WTC11 (cell line): Measurements from ENCODE around the gene C6orf136. TPM values are rescaled to one million over a fixed set of nuclear protein-coding genes. Genes with fewer than 3 reads are reported as not detected.
A peak's percentile ranks its signal among the peaks of the same experiment; 100 is the strongest.

Experiments used
- CBFB ChIP-seq: sonication (generic); formaldehyde crosslinking; IDR thresholded peaks from 2 replicates; pipeline ENCODE4 v1.8.1; 2022; ENCODE audit warnings: mild to moderate bottlenecking, low read depth, missing genetic modification reagents
- CREB1 ChIP-seq: sonication (generic); formaldehyde crosslinking; IDR thresholded peaks from 2 replicates; pipeline ENCODE4 v1.8.0; 2023; ENCODE audit warnings: mild to moderate bottlenecking, missing genetic modification reagents
- CREM ChIP-seq: sonication (generic); formaldehyde crosslinking; IDR thresholded peaks from 2 replicates; pipeline ENCODE4 v1.8.1; 2022; ENCODE audit warnings: mild to moderate bottlenecking, missing genetic modification reagents, moderate library complexity
- EMX1 ChIP-seq: fragments of 250-450 bp; sonication (Bioruptor Pico); IDR thresholded peaks from 2 replicates; pipeline ENCODE4 v1.8.0; 2021; ENCODE audit warnings: mild to moderate bottlenecking
- FOXJ3 ChIP-seq: sonication (generic); formaldehyde crosslinking; IDR thresholded peaks from 2 replicates; pipeline ENCODE4 v1.9.0; 2021; ENCODE audit warnings: missing genetic modification reagents, mild to moderate bottlenecking, borderline replicate concordance
- FOXK1 ChIP-seq: sonication (generic); formaldehyde crosslinking; IDR thresholded peaks from 2 replicates; pipeline ENCODE4 v1.8.0; 2022; ENCODE audit warnings: mild to moderate bottlenecking, moderate library complexity, missing genetic modification reagents
- GTF2I ChIP-seq: fragments of 250-450 bp; sonication (Bioruptor Pico); conservative IDR thresholded peaks from 2 replicates; pipeline ENCODE4 v1.4.0; 2021; ENCODE audit warnings: mild to moderate bottlenecking
- HMGA2 ChIP-seq: fragments of 250-450 bp; sonication (Bioruptor Pico); IDR thresholded peaks from 2 replicates; pipeline ENCODE4 v1.4.0; 2021; ENCODE audit warnings: mild to moderate bottlenecking, moderate library complexity
- JAZF1 ChIP-seq: fragments of 250-450 bp; sonication (Bioruptor Pico); IDR thresholded peaks from 2 replicates; pipeline ENCODE4 v1.9.0; 2021; ENCODE audit warnings: moderate library complexity, mild to moderate bottlenecking, inconsistent platforms
- KAT7 ChIP-seq: sonication (generic); formaldehyde crosslinking; IDR thresholded peaks from 2 replicates; pipeline ENCODE4 v1.8.1; 2023; ENCODE audit warnings: missing genetic modification reagents, mild to moderate bottlenecking, borderline replicate concordance
- NFATC4 ChIP-seq: fragments of 250-450 bp; sonication (Bioruptor Pico); IDR thresholded peaks from 2 replicates; pipeline ENCODE4 v1.9.0; 2021; ENCODE audit warnings: mild to moderate bottlenecking
- NFE2L1 ChIP-seq: sonication (generic); formaldehyde crosslinking; IDR thresholded peaks from 2 replicates; pipeline ENCODE4 v1.8.1; 2023; ENCODE audit warnings: missing genetic modification reagents
- NR2C2 ChIP-seq: sonication (generic); formaldehyde crosslinking; IDR thresholded peaks from 2 replicates; pipeline ENCODE4 v1.8.0; 2022; ENCODE audit warnings: mild to moderate bottlenecking, missing genetic modification reagents
- NR3C1 ChIP-seq: sonication (generic); formaldehyde crosslinking; conservative IDR thresholded peaks from 2 replicates; pipeline ENCODE4 v1.8.1; 2023; ENCODE audit warnings: low read depth, mild to moderate bottlenecking, missing genetic modification reagents
- TCF7 ChIP-seq: sonication (generic); formaldehyde crosslinking; IDR thresholded peaks from 2 replicates; pipeline ENCODE4 v1.8.0; 2022; ENCODE audit warnings: mild to moderate bottlenecking, low read depth, missing genetic modification reagents, moderate library complexity
- TEAD1 ChIP-seq: sonication (generic); formaldehyde crosslinking; IDR thresholded peaks from 2 replicates; pipeline ENCODE4 v1.8.0; 2022; ENCODE audit warnings: mild to moderate bottlenecking, missing genetic modification reagents
- TEAD4 ChIP-seq: sonication (generic); formaldehyde crosslinking; IDR thresholded peaks from 2 replicates; pipeline ENCODE4 v1.8.0; 2022; ENCODE audit warnings: mild to moderate bottlenecking, missing genetic modification reagents
- ZNF232 ChIP-seq: sonication (generic); formaldehyde crosslinking; IDR thresholded peaks from 2 replicates; pipeline ENCODE4 v1.8.0; 2022; ENCODE audit warnings: mild to moderate bottlenecking, missing genetic modification reagents
- ZNF263 ChIP-seq: sonication (generic); formaldehyde crosslinking; IDR thresholded peaks from 2 replicates; pipeline ENCODE4 v1.8.1; 2022; ENCODE audit warnings: low read depth, mild to moderate bottlenecking, moderate library complexity, missing genetic modification reagents
- ZNF281 ChIP-seq: sonication (generic); formaldehyde crosslinking; IDR thresholded peaks from 2 replicates; pipeline ENCODE4 v1.8.0; 2023; ENCODE audit warnings: mild to moderate bottlenecking, missing genetic modification reagents
- ZNF396 ChIP-seq: fragments of 250-450 bp; sonication (Bioruptor Pico); IDR thresholded peaks from 2 replicates; pipeline ENCODE4 v1.8.0; 2021; ENCODE audit warnings: mild to moderate bottlenecking, moderate library complexity, borderline replicate concordance
- ZNF416 ChIP-seq: fragments of 250-450 bp; sonication (Bioruptor Pico); IDR thresholded peaks from 2 replicates; pipeline ENCODE4 v1.9.0; 2021; ENCODE audit warnings: mild to moderate bottlenecking, inconsistent platforms
- ZNF512 ChIP-seq: sonication (generic); formaldehyde crosslinking; IDR thresholded peaks from 2 replicates; pipeline ENCODE4 v1.8.1; 2022; ENCODE audit warnings: missing genetic modification reagents, borderline replicate concordance
- total RNA-seq: library from RNA; stranded (reverse); gene quantifications from 3 replicates; pipeline ENCODE4 v1.2.3, GENCODE V29; 2021
- TF ChIP-seq, protein P1 (sequence below): sonication (generic); formaldehyde crosslinking; IDR thresholded peaks from 2 replicates; pipeline ENCODE4 v1.8.0; 2022; ENCODE audit warnings: mild to moderate bottlenecking, missing genetic modification reagents
- TF ChIP-seq, protein P2 (sequence below): fragments of 250-450 bp; sonication (Bioruptor Pico); IDR thresholded peaks from 2 replicates; pipeline ENCODE4 v1.9.0; 2021; ENCODE audit warnings: moderate library complexity, mild to moderate bottlenecking, inconsistent platforms, borderline replicate concordance
- TF ChIP-seq, protein P3 (sequence below): sonication (generic); formaldehyde crosslinking; IDR thresholded peaks from 2 replicates; pipeline ENCODE4 v1.8.0; 2023; ENCODE audit warnings: missing genetic modification reagents
- TF ChIP-seq, protein P4 (sequence below): sonication (generic); formaldehyde crosslinking; IDR thresholded peaks from 2 replicates; pipeline ENCODE4 v1.8.0; 2023; ENCODE audit warnings: missing genetic modification reagents, mild to moderate bottlenecking, borderline replicate concordance

Gene C6orf136
- total RNA-seq, 1 experiment from 2014 or later, result 26.5 TPM

DNA sequence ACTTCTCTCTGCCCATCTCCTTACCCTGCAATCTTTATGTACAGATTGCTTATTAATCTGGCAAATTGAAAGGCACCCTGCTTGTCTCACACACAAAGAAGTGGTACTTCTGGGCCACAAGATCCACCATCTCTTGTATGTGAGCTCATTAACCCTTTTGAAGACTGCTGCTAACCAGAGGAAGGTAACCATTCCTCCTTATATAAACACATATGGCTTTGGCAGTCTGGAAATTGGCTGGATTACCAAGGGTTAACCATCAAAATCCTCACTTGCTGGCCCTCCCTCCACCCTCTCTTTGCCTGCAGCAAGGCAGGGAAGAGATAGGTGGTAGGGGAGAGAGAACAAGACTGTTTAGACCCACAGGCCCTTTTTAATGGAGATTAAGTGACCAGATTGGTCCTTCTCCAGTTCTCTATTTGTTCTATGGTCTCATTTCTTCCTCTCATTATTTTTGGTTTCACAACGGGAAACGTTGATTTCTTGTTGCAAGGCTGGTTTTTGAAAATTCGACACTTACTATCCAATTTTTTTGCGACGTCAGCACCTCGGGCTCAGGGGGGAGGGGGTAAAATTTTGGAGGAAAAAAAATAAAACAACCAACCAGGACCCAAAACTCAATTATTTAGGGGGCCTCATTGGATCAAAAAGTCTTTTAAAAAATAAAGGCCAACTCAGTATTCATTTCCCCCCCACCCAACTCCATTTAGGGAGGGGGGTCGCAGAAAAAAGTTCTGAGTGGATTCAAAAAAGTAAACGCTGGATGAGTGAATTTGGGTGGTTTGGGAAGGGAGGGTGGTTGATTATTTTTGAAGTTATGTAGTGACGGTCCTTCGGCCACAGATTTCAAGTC is 30.7 kb upstream of the C6orf136 start (continued):
- TF ChIP-seq ZNF281 (CRISPR knock-in tag) (no peak), FOXK1 (CRISPR knock-in tag) (no peak), TCF7 (CRISPR knock-in tag) (no peak), CREB1 (CRISPR knock-in tag) (no peak), TEAD1 (CRISPR knock-in tag) (no peak), TEAD4 (CRISPR knock-in tag) (no peak), CREM (no peak), CBFB (CRISPR knock-in tag) (no peak), JAZF1 (no peak), GTF2I (CRISPR knock-in tag) (no peak), NR2C2 (CRISPR knock-in tag) (no peak), EMX1 (CRISPR knock-in tag) (no peak), ZNF232 (no peak), FOXJ3 (no peak), NFE2L1 (no peak), ZNF416 (CRISPR knock-in tag) (no peak), ZNF396 (CRISPR knock-in tag) (no peak), NFATC4 (peak; percentile 75; the same call in 1 of the 2 replicates), ZNF263 (CRISPR knock-in tag) (no peak), NR3C1 (CRISPR knock-in tag) (no peak), ZNF512 (CRISPR knock-in tag) (no peak), HMGA2 (no peak), KAT7 (0 out of 2 replicates have a peak, but pooled peaks have one; percentile 8)
- TF ChIP-seq, protein P1, sequence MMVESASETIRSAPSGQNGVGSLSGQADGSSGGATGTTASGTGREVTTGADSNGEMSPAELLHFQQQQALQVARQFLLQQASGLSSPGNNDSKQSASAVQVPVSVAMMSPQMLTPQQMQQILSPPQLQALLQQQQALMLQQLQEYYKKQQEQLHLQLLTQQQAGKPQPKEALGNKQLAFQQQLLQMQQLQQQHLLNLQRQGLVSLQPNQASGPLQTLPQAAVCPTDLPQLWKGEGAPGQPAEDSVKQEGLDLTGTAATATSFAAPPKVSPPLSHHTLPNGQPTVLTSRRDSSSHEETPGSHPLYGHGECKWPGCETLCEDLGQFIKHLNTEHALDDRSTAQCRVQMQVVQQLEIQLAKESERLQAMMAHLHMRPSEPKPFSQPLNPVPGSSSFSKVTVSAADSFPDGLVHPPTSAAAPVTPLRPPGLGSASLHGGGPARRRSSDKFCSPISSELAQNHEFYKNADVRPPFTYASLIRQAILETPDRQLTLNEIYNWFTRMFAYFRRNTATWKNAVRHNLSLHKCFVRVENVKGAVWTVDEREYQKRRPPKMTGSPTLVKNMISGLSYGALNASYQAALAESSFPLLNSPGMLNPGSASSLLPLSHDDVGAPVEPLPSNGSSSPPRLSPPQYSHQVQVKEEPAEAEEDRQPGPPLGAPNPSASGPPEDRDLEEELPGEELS (CRISPR knock-in tag), result no peak
- TF ChIP-seq, protein P2, sequence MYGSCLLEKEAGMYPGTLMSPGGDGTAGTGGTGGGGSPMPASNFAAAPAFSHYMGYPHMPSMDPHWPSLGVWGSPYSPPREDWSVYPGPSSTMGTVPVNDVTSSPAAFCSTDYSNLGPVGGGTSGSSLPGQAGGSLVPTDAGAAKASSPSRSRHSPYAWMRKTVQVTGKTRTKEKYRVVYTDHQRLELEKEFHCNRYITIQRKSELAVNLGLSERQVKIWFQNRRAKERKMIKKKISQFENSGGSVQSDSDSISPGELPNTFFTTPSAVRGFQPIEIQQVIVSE (CRISPR knock-in tag), result peak; percentile 43; the same call in 1 of the 2 replicates
- TF ChIP-seq, protein P3, sequence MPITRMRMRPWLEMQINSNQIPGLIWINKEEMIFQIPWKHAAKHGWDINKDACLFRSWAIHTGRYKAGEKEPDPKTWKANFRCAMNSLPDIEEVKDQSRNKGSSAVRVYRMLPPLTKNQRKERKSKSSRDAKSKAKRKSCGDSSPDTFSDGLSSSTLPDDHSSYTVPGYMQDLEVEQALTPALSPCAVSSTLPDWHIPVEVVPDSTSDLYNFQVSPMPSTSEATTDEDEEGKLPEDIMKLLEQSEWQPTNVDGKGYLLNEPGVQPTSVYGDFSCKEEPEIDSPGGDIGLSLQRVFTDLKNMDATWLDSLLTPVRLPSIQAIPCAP (CRISPR knock-in tag), result no peak
- TF ChIP-seq, protein P4, sequence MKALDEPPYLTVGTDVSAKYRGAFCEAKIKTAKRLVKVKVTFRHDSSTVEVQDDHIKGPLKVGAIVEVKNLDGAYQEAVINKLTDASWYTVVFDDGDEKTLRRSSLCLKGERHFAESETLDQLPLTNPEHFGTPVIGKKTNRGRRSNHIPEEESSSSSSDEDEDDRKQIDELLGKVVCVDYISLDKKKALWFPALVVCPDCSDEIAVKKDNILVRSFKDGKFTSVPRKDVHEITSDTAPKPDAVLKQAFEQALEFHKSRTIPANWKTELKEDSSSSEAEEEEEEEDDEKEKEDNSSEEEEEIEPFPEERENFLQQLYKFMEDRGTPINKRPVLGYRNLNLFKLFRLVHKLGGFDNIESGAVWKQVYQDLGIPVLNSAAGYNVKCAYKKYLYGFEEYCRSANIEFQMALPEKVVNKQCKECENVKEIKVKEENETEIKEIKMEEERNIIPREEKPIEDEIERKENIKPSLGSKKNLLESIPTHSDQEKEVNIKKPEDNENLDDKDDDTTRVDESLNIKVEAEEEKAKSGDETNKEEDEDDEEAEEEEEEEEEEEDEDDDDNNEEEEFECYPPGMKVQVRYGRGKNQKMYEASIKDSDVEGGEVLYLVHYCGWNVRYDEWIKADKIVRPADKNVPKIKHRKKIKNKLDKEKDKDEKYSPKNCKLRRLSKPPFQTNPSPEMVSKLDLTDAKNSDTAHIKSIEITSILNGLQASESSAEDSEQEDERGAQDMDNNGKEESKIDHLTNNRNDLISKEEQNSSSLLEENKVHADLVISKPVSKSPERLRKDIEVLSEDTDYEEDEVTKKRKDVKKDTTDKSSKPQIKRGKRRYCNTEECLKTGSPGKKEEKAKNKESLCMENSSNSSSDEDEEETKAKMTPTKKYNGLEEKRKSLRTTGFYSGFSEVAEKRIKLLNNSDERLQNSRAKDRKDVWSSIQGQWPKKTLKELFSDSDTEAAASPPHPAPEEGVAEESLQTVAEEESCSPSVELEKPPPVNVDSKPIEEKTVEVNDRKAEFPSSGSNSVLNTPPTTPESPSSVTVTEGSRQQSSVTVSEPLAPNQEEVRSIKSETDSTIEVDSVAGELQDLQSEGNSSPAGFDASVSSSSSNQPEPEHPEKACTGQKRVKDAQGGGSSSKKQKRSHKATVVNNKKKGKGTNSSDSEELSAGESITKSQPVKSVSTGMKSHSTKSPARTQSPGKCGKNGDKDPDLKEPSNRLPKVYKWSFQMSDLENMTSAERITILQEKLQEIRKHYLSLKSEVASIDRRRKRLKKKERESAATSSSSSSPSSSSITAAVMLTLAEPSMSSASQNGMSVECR (CRISPR knock-in tag), result 0 out of 2 replicates have a peak, but pooled peaks have one; percentile 26
